SU-DHL-6 (cell line): ENCODE results near the gene SLAIN1.

Source experiments
- EZH2phosphoT487 ChIP-seq: fragments of 200-600 bp; sonication (generic), shearing (Covaris generic); conservative IDR thresholded peaks from 2 replicates; pipeline ENCODE4 v1.6.1; 2018; ENCODE audit warnings: mild to moderate bottlenecking, antibody characterized with exemption, low read length, moderate library complexity, mixed read lengths
- TF ChIP-seq, protein P1 (sequence below): fragments of 200-600 bp; sonication (generic); IDR thresholded peaks from one replicate; pipeline ENCODE4 v1.5.1; 2017; ENCODE audit warnings: antibody characterized with exemption, mild to moderate bottlenecking, low read length, moderate library complexity; ENCODE audit not compliant: insufficient read depth, poor library complexity, severe bottlenecking

- TF ChIP-seq, protein P1, sequence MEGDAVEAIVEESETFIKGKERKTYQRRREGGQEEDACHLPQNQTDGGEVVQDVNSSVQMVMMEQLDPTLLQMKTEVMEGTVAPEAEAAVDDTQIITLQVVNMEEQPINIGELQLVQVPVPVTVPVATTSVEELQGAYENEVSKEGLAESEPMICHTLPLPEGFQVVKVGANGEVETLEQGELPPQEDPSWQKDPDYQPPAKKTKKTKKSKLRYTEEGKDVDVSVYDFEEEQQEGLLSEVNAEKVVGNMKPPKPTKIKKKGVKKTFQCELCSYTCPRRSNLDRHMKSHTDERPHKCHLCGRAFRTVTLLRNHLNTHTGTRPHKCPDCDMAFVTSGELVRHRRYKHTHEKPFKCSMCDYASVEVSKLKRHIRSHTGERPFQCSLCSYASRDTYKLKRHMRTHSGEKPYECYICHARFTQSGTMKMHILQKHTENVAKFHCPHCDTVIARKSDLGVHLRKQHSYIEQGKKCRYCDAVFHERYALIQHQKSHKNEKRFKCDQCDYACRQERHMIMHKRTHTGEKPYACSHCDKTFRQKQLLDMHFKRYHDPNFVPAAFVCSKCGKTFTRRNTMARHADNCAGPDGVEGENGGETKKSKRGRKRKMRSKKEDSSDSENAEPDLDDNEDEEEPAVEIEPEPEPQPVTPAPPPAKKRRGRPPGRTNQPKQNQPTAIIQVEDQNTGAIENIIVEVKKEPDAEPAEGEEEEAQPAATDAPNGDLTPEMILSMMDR = no peak
- TF ChIP-seq EZH2phosphoT487 = no peak
These were observed 4.9 kb downstream of the SLAIN1 start for GRCh38 chr13:77702366-77702765.
